ENCODE results near the gene AKR1C2. TPM values are rescaled to one million over a fixed set of nuclear protein-coding genes. Genes with fewer than 3 reads are reported as not detected.
"Not testable (repeated sequence)": the region's sequence is repeated elsewhere in the genome, so short reads cannot be mapped to it uniquely, and the experiment has no call there.

Gene AKR1C2
- total RNA-seq, 1 donor from 2014 or later: 87.5 TPM

- Mint-ChIP-seq H3K27me3 (no peaks in the 10 kb centered on the region), H3K4me3 (peak overlapping the region; percentile 78), H3K9me3 (peaks cover 6% of the 10 kb centered on the region), H3K27ac (no peak overlapping the region), H3K4me1 (ENCODE audit: unreplicated experiment) (no peaks in the 10 kb centered on the region), H3K36me3 (peaks cover 11% of the 10 kb centered on the region)
- DNase-seq (ENCODE audit: extremely low spot score, unreplicated experiment): no peak
- no peak for TF ChIP-seq CTCF (conservative IDR thresholded peaks at IDR 0.05)
These were observed 1.5 kb downstream of the AKR1C2 start for GRCh38 chr10:5002013-5002727.

DNA sequence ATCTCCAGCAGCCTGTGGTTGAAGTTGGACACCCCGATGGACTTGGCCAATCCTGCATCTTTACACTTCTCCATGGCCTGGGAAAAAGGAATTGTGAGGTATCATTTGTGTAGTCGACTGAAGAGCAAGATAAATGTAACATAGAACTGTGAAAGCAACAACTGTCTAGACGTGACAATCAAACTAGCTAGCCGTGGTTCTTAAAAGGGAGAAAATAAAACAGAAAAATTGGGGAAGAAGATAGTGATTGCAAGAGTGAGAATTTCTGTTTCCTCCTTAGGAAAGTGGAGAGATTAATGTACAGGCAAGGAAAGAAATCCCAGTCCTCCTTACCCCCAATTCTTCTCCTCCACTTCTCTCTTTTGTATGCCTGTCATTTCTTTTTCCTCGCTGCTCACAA is 5.0 kb downstream of the AKR1C2 start:
- no peak for TF ChIP-seq CTCF (conservative IDR thresholded peaks at IDR 0.05)
- Mint-ChIP-seq H3K27me3 (no peaks in the 10 kb centered on the region), H3K4me3 (no peak overlapping the region), H3K27ac (no peak overlapping the region), H3K9me3 (peaks cover 6% of the 10 kb centered on the region), H3K36me3 (peaks cover 11% of the 10 kb centered on the region), H3K4me1 (ENCODE audit: unreplicated experiment) (no peaks in the 10 kb centered on the region)
- DNase-seq (ENCODE audit: extremely low spot score, unreplicated experiment): no peak

- not testable (repeated sequence) for H3K27ac Mint-ChIP-seq; H3K27me3 Mint-ChIP-seq; H3K36me3 Mint-ChIP-seq; H3K4me3 Mint-ChIP-seq; DNase-seq (ENCODE audit: extremely low spot score, unreplicated experiment); H3K4me1 Mint-ChIP-seq (ENCODE audit: unreplicated experiment); H3K9me3 Mint-ChIP-seq
These were observed 9.4 kb downstream of the AKR1C2 start for GRCh38 chr10:4994260-4994659.

- H3K4me1 Mint-ChIP-seq (ENCODE audit: unreplicated experiment); H3K27ac Mint-ChIP-seq; H3K9me3 Mint-ChIP-seq; H3K27me3 Mint-ChIP-seq; H3K4me3 Mint-ChIP-seq; H3K36me3 Mint-ChIP-seq; DNase-seq (ENCODE audit: extremely low spot score, unreplicated experiment): not testable (repeated sequence)
These were observed 11.1 kb downstream of the AKR1C2 start for GRCh38 chr10:4992564-4992963.

GRCh38 chr10:4991463-4991862 is 12.2 kb downstream of the AKR1C2 start:
- H3K36me3 Mint-ChIP-seq; H3K27ac Mint-ChIP-seq; H3K9me3 Mint-ChIP-seq; H3K27me3 Mint-ChIP-seq; H3K4me3 Mint-ChIP-seq; DNase-seq (ENCODE audit: extremely low spot score, unreplicated experiment); H3K4me1 Mint-ChIP-seq (ENCODE audit: unreplicated experiment): not testable (repeated sequence)

- TF ChIP-seq CTCF (conservative IDR thresholded peaks at IDR 0.05): no peak
- no peak overlapping the region for H3K4me3 Mint-ChIP-seq
- no peaks in the 10 kb centered on the region for H3K36me3 Mint-ChIP-seq
- H3K9me3 Mint-ChIP-seq: no peaks in the 10 kb centered on the region
- no peaks in the 10 kb centered on the region for H3K4me1 Mint-ChIP-seq (ENCODE audit: unreplicated experiment)
- H3K27me3 Mint-ChIP-seq: no peaks in the 10 kb centered on the region
- H3K27ac Mint-ChIP-seq: no peak overlapping the region
- DNase-seq (ENCODE audit: extremely low spot score, unreplicated experiment): no peak
These were observed 13.4 kb downstream of the AKR1C2 start for GRCh38 chr10:4990217-4990616.

- DNase-seq (ENCODE audit: extremely low spot score, unreplicated experiment); H3K4me3 Mint-ChIP-seq; H3K36me3 Mint-ChIP-seq; H3K27ac Mint-ChIP-seq; H3K27me3 Mint-ChIP-seq; H3K9me3 Mint-ChIP-seq; H3K4me1 Mint-ChIP-seq (ENCODE audit: unreplicated experiment): not testable (repeated sequence)
These were observed 15.5 kb downstream of the AKR1C2 start for GRCh38 chr10:4988000-4988641.

Measured in type B pancreatic cell (in vitro differentiated cells).